GM12892 (cell line): ENCODE measurements around the gene ZNF106.

ENCODE experiments used
- POLR2A ChIP-seq: IDR thresholded peaks from 2 replicates; pipeline ENCODE4 v1.6.1; 2011; ENCODE audit warnings: low read depth, low read length, control low read depth
- POLR2AphosphoS5 ChIP-seq: IDR thresholded peaks from 2 replicates; pipeline ENCODE4 v1.6.1; 2011; ENCODE audit warnings: low read depth, low read length, control low read depth
- TAF1 ChIP-seq: IDR thresholded peaks from 2 replicates; pipeline ENCODE4 v1.6.1; 2011; ENCODE audit warnings: low read depth, mild to moderate bottlenecking, control low read depth, low read length, borderline replicate concordance

GRCh38 chr15:42474827-42475226 is 16.1 kb downstream of the ZNF106 start:
- TF ChIP-seq POLR2A: no peak
- no peak for TF ChIP-seq POLR2AphosphoS5
- no peak for TF ChIP-seq TAF1
